Uterus (tissue), 2 donors: ENCODE data around the gene POLD1.

Experiments
- CTCF ChIP-seq, 4 experiments: fragments of 200-600 bp in 2 of 4; fragments of 450-650 bp in 2 of 4; sonication (generic) in 2 of 4; IDR thresholded peaks; one replicate each; pipeline ENCODE4 v1.5.1; 2016 to 2019; ENCODE audit warnings: antibody characterized with exemption in 4 of 4, mild to moderate bottlenecking in 2 of 4, moderate library complexity in 1 of 4
- POLR2A ChIP-seq, 2 donors: fragments of 450-650 bp; IDR thresholded peaks; one replicate each; pipeline ENCODE4 v1.6.1; 2016; ENCODE audit warnings: antibody characterized with exemption in 2 of 2, mild to moderate bottlenecking in 1 of 2, moderate library complexity in 1 of 2

GRCh38 chr19:50383001-50383851 is 921 bp upstream of the POLD1 start:
- no peak for TF ChIP-seq POLR2A (IDR thresholded peaks at IDR 0.05)
- TF ChIP-seq CTCF (IDR thresholded peaks at IDR 0.05), result no peak
